ENCODE results near the gene ELMOD3.
A peak's percentile ranks its signal among the peaks of the same experiment; 100 is the strongest.
"Not testable (repeated sequence)": the region's sequence is repeated elsewhere in the genome, so short reads cannot be mapped to it uniquely, and the experiment has no call there.

ELMOD3 gene

DNA sequence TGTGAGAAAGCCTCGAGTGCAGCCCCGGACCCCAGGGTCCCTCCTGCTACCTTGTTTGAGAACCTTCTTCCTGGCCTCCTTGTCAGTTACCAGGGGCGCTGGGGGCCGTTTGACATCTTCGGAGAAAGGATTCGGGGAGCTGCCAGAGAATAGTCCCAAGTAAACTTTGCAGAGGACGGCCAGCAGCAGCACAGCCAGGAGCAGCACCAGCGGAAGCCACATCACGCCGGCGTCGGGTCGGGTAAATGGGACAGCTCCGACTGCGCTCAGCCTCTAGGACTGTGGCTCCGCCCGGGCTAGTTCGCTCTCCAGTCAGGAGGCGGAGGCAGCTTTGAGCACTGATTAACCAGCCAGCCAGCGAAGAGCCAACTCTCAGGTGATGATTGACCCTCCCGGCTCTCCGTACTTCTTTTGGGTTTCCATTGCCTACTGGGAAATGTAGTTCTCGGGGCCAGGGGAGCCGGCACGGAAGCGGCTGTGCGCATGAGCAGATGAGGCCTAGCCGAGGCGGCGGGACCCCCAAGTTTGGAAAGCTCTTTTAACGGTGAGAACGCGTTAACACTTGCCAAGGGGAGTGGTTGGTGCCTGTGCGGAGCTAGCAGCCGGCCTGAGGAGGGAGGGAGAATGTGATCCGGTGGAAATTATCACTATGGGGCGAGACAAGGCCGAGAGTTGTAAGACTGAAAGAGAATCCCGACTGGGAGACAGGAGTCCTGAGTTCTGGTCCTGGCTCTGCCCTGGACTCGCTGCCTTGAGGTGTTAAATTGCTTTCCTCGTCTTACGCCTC, at the start of gene ELMOD3, which contains the start of gene RETSAT:
Gene ELMOD3 (plus strand): TSS at position 484 of the 787 bp plus-strand sequence. CDS start 2,430 bp downstream, outside the sequence.
Gene RETSAT (minus strand): TSS at position 243 of the 787 bp plus-strand sequence. CDS start 21 bp downstream, at position 222.
- peak; percentile 98 for DNase-seq (ENCODE audit: low read depth)

- no peak for DNase-seq (ENCODE audit: low read depth)
These were observed 47.1 kb upstream of the ELMOD3 start for GRCh38 chr2:85307527-85307897.

GRCh38 chr2:85308201-85308600, 46.4 kb upstream of the ELMOD3 start:
- DNase-seq (ENCODE audit: low read depth) = no peak

GRCh38 chr2:85308896-85309555, 45.5 kb upstream of the ELMOD3 start:
- DNase-seq (ENCODE audit: low read depth) = no peak

DNA sequence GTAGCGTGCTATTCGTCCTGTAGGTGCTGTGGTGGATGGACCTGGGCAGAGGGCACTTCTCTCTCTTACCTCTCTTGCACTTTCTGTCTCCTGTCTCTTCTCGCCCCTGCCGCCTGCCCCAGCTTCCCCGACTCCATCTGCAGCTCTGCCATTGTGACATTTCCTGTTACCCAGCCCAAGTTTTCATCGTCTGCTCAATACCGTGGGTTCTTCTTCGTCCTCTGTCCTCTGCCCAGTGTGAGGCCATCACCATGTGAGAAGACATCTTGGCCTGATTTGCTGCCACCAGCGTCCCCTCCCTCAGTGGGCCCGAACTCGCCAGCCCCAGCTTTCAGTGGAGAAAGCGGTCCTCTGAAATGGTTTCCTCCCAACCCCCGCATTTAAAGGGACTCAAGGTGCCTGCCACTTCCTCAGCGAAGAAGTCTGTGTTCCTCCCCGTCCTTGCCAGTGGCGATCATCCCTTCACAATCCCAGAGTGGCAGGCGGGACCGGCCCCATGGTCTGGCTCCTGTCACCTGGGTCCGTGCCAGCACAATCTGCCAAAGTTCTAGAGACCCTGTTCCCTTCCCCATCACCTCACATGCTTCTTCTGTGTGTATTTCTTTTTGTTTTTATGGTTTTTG, 44.8 kb upstream of the ELMOD3 start:
- no peak for DNase-seq (ENCODE audit: low read depth)

DNA sequence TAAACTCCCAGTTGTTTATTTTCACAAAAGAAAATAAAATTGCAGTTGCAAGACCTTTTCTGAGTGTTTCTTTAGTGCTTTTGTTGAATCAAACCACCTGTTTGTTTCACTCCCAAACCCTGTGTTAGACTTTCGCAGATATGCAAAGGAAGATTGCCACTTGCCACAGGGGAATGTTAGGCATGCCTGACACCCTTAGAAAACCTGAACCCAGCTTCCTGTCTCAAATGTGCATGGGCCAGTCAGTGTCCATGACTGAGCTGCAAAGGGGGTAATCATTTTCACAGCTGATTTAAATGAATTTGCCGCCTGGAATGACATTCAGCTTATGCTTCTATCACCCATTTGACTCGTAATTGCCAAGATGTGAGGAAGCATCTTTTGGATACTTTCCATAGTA, 44.2 kb upstream of the ELMOD3 start:
- no peak for DNase-seq (ENCODE audit: low read depth)

GRCh38 chr2:85312404-85312803, 42.2 kb upstream of the ELMOD3 start:
- DNase-seq (ENCODE audit: low read depth) = no peak

GRCh38 chr2:85314884-85315242, 39.7 kb upstream of the ELMOD3 start:
- DNase-seq (ENCODE audit: low read depth) = no peak

DNA sequence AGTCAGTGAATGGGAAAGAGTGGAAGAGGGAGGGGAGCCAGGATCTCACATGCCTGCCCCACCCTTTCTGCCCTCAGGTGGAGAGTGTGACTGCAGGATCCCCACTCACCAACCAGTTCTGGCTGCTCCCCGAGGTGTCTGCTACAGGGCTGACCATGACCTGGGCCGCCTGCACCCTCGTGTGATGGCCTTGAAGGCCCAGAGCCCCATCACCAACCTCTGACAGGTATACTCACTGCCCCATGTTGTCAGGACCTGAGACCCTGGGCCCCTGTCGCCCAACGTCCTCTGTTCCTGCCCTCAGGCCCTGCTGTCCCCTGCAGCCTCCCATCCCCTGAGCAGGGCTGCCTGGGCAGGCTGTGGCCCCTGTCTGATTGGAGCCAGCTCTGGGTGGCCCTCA, 38.6 kb upstream of the ELMOD3 start:
- not testable (repeated sequence) for DNase-seq (ENCODE audit: low read depth)

GRCh38 chr2:85318222-85319074, 36.1 kb upstream of the ELMOD3 start:
- DNase-seq (ENCODE audit: low read depth) = no peak

- no peak for DNase-seq (ENCODE audit: low read depth)
These were observed 34.8 kb upstream of the ELMOD3 start for GRCh38 chr2:85319796-85320195.

- DNase-seq (ENCODE audit: low read depth) = no peak
These were observed 31.1 kb upstream of the ELMOD3 start for GRCh38 chr2:85323351-85323987.

DNA sequence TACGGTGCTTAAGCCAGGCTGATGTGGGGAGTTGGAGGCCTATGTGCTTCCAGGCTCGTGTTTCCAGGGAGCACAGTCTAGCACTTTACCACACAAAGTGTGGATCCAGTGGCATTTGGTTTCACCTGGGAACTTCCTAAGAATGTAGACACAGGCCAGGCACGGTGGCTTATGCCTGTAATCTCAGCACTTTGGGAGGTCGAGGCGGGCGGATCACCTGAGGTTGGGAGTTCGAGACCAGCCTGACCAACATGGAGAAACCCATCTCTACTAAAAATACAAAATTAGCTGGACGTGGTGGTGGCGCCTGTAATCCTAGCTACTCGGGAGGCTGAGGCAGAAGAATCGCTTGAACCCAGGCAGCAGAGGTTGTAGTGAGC, 30.6 kb upstream of the ELMOD3 start:
- not testable (repeated sequence) for DNase-seq (ENCODE audit: low read depth)

GRCh38 chr2:85324639-85325465, 29.7 kb upstream of the ELMOD3 start:
- DNase-seq (ENCODE audit: low read depth) = no peak

DNA sequence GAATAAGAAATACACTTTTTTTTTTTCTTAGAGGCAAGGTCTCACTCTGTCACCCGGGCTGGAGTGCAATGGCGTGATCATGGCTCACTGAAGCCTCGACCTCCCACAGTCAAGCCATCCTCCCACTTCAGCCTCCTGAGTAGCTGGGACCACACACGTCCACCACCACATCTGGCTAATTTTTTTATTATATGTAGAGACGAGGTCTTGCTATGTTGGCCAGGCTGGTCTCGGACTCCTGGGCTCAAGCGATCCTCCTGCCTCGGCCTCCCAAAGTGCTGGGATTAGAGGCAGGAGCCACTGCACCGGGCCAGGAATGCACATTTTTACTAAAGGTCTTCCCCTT, 29.1 kb upstream of the ELMOD3 start:
- no peak for DNase-seq (ENCODE audit: low read depth)

GRCh38 chr2:85326406-85327159, 28.0 kb upstream of the ELMOD3 start:
- no peak for DNase-seq (ENCODE audit: low read depth)

GRCh38 chr2:85327160-85327821, 27.3 kb upstream of the ELMOD3 start:
- DNase-seq (ENCODE audit: low read depth) = no peak

GRCh38 chr2:85327822-85328617, 26.5 kb upstream of the ELMOD3 start, which contains the start of gene TGOLN2:
Gene TGOLN2, minus strand, starts transcription at chr2:85327989. Its CDS starts 27 bp downstream, at chr2:85327962.
- peak; percentile 45 for DNase-seq (ENCODE audit: low read depth)

Measured in non-pigmented ciliary epithelial cell (primary cell).